GM18507 (cell line): ENCODE measurements around the gene LLCFC1.
A peak's percentile ranks its signal among the peaks of the same experiment; 100 is the strongest.

Experiments
- DNase-seq: peaks from one replicate; pipeline ENCODE4 v3.0.0; 2011; ENCODE audit warnings: low read depth; ENCODE audit not compliant: insufficient read length; ENCODE audit errors: extremely low spot score
- FAIRE-seq: peaks from 2 replicates; lab custom pipeline; 2011; peaks lifted over from hg19 to GRCh38; lab: Jason Lieb, UNC

The LLCFC1 gene

DNA sequence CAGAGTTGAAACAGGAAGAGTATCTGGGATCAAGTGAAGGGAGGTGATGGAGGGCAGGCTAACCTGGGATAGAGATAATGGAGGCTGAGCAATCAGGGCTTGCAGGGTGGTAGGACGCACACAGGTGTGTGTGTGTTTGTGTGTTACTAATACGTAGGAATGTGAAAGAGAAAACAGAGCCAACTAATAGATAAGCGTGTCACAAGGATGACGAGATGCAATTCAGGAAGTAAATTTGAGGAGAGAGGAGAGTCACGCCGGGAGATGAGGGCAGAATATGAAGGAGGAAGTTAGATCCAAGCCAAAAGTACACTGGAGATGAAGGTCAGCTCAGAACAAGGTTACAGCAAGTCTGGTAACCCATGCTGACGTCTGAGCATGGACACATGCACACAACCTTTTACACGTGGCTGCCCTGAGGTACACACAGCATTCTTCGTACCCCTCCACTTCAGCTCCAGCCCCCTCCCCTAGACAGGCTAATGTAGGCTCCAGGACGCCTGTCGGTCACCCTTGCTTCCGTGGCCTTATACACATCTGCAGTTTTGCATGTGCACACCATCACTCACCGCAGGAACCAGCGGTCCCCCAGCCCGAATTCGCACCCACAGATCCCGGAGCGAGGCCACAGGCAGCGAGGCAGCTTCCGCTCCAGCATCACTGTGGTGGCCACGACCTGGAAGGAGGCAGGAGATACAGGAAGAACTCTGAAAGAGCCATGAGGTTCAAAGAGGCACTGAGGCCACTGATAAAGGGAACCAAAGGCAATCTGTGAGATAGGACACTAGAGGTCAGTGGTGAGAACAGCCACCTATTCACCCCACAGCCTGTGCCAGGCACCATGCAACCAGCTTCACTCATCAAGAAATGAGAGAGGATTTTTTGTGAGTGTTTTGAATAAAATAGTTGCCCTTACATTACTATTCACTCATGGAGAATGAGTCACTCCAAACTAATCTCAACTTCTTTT is 30.1 kb upstream of the LLCFC1 start:
- DNase-seq (no peak), FAIRE-seq (peak; percentile 58)

GRCh38 chr7:142910031-142910433 is 29.3 kb upstream of the LLCFC1 start:
- no peak for FAIRE-seq
- DNase-seq: no peak

DNA sequence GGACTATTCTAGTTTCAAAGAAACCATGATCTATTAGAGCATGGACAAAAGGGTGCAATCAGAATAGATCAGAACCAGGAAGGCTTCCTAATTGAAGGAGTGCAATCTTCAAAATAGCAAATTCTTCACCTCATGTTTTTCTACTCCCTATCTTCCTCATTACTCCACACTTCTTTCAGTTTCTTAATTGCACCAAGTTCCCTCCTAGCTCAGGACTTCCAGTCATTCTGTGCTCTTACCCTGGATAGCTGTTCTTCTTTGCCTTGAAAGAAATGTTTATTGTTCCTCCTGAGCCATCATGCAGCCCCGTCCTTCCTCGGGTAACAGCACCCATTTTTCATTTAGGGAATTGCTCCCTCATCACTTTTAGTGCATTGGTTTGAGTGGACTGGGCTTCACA is 28.8 kb upstream of the LLCFC1 start:
- no peak for FAIRE-seq
- no peak for DNase-seq

GRCh38 chr7:142913051-142913450 is 26.2 kb upstream of the LLCFC1 start:
- no peak for DNase-seq
- no peak for FAIRE-seq

GRCh38 chr7:142913566-142913965 is 25.7 kb upstream of the LLCFC1 start:
- no peak for FAIRE-seq

GRCh38 chr7:142914121-142914520 is 25.2 kb upstream of the LLCFC1 start:
- DNase-seq (no peak), FAIRE-seq (no peak)

More at GRCh38 chr7:142913566-142913965, 25.7 kb upstream of the LLCFC1 start:
- DNase-seq: no peak

- no peak for FAIRE-seq
- no peak for DNase-seq
Observed at GRCh38 chr7:142915315-142915714, 24.0 kb upstream of the LLCFC1 start.

DNA sequence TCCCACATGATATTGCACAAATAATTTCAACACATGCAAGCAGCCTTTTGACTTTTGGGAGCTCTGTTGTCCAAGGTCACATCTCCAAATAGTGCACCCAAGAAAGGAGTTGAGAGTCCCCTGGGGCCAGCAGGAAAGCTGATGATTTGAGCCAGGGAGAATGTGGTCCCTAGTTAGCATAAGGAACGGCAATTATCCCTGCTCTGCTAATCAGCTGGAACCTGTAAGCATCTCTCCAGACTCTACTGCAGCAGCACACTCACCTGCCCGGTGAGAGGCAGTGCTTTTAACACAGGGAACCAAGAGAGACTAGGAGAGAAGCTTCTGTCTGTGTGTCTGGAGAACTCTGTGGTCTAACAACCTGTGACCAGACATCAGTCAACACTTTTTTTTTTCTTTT is 22.8 kb upstream of the LLCFC1 start:
- no peak for FAIRE-seq

GRCh38 chr7:142917447-142917846 is 21.8 kb upstream of the LLCFC1 start:
- no peak for DNase-seq
- no peak for FAIRE-seq

More for the DNA sequence above, 22.8 kb upstream of the LLCFC1 start:
- no peak for DNase-seq

DNA sequence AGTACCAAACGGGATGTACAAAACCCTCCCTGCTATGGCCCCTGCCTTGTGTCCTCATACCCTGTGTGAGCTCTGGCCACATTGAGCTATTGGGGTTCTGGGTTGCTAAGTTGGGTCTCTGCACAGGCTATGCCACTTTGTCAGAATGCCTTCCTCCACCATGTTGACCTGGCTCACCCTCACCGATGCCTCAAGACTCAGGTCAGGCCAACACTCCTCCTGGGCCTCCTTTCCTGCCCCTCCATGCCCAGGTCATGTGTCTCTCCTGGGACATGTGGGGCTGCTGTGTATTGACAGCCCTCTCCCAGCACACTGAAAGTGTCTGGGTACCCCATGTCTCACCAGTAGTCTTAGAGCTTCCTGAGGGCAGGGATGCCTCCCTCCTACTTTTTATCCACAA is 20.4 kb upstream of the LLCFC1 start:
- DNase-seq: no peak
- no peak for FAIRE-seq

DNA sequence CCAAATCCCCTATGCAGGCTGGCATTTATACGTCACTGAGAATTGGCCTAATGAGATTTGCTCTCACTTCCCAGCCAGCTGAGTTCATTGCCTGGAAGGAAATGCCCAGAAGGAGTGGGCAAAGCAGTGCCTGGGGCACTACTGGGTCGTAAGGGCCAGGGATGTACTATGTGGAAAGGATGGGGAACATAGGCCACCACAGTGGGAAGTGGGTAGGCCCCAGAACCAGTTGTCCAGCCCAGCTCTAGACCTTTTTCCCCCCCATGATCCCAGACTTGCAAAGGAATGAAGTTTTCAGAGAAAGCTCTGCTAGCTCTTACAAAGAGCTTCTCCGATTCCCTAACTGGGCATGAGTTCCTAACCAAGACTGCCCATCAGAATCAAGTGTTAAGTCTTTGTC is 19.6 kb upstream of the LLCFC1 start:
- DNase-seq: no peak
- FAIRE-seq: no peak

- FAIRE-seq (no peak), DNase-seq (no peak)
Observed at GRCh38 chr7:142923391-142923790, 15.9 kb upstream of the LLCFC1 start.

DNA sequence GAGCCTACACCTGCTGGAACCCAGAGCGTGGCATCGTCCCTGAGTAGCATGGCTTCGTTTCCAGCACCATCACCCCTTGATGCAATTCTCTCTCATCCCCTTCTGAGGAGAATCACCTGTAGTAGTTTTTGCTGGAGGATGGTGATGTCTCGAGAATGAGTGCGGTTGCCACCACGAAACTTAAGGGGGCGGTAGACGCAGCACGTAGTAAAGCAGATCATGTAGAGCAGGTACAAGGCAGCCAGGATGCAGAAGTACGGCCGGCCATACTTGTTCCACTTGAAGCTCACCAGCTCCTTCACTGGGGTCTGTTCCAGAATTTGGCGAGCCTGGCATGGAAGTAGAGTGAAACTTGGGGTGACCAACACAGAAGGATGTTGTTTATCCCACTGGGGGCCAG is 13.9 kb upstream of the LLCFC1 start:
- FAIRE-seq: no peak
- no peak for DNase-seq

- FAIRE-seq (no peak), DNase-seq (no peak)
Observed at GRCh38 chr7:142927085-142927745, 12.1 kb upstream of the LLCFC1 start.

GRCh38 chr7:142927949-142928348 is 11.3 kb upstream of the LLCFC1 start:
- DNase-seq (no peak), FAIRE-seq (no peak)

DNA sequence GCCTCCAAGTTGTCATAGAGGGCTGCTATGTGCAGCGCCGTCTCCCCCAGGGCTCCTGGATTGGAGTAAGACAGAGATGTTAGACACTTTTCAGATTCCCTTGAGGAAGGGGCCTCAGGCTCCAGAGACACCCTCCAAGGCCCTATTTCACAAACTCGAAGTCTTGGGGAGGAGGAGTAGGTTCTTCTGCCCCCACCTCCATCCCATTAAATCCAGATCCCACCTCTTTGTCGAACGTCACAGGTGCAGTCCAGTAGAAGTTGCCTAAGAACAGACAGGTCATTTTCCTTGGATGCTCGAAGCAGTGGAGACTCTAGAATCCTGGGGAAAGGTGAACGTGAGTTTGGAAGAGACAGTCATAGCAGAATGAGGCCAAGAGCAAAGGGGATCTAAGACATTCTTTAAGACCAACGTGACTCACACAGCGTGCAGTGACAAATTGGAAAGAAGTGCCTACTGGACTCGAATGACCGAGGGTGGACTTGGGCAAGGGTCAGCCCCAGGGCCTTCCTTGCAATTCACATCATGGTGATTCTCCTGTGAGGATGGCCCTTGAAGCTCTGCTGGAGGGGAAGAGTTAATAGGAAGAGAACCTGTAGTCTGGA is 9.1 kb upstream of the LLCFC1 start:
- no peak for DNase-seq
- FAIRE-seq: no peak

GRCh38 chr7:142932386-142933091 is 6.7 kb upstream of the LLCFC1 start:
- no peak for FAIRE-seq
- no peak for DNase-seq

DNA sequence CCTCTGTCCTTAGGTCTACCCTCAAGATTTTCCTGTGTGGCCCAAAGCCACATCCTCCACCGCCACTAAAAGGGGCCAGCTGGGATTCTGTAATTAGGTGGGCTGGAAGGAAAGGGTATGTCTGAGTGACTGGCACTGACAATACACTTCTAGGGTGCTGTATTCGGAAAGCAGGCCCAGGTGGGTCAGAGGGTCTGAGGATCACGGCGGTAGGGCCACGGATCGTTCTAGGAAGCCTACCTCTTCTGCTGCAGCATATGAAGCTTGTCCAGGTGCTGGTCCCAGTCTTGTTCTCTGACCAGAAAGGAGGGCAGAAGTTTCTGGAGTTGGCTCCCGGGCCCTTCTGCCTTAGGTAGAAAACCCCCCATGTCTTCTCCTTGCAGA is 6.2 kb upstream of the LLCFC1 start:
- no peak for FAIRE-seq
- DNase-seq: no peak

- FAIRE-seq: no peak
- no peak for DNase-seq
Observed at GRCh38 chr7:142933624-142934023, 5.7 kb upstream of the LLCFC1 start, which contains the start of gene TRPV5. TRPV5 (minus strand) TSS chr7:142933746; CDS start chr7:142933459, 287 bp downstream.

GRCh38 chr7:142934056-142934455 is 5.2 kb upstream of the LLCFC1 start:
- DNase-seq (no peak), FAIRE-seq (no peak)
